Kasumi-1 (cell line): ENCODE data around the gene YPEL1.
A peak's percentile ranks its signal among the peaks of the same experiment; 100 is the strongest.
"Not testable (repeated sequence)": the region's sequence is repeated elsewhere in the genome, so short reads cannot be mapped to it uniquely, and the experiment has no call there.

Experiments used
- DNase-seq, 2 experiments: peaks; one replicate each; lab custom pipeline; 2025; lab: John Stamatoyannopoulos, UW

Gene YPEL1

GRCh38 chr22:21683401-21683811, 52.2 kb downstream of the YPEL1 start:
- no peak for DNase-seq

- DNase-seq = no peak
Observed at GRCh38 chr22:21682385-21683175, 53.0 kb downstream of the YPEL1 start.

- no peak for DNase-seq
Observed at GRCh38 chr22:21681566-21682370, 53.8 kb downstream of the YPEL1 start.

- DNase-seq = no peak
Observed at GRCh38 chr22:21680830-21681565, 54.6 kb downstream of the YPEL1 start.

GRCh38 chr22:21679383-21679782, 56.2 kb downstream of the YPEL1 start:
- no peak for DNase-seq

GRCh38 chr22:21678842-21679241, 56.8 kb downstream of the YPEL1 start:
- not testable (repeated sequence) for DNase-seq

GRCh38 chr22:21677606-21678443, 57.8 kb downstream of the YPEL1 start:
- no peak for DNase-seq

- DNase-seq = no peak
Observed at GRCh38 chr22:21674638-21675245, 60.9 kb downstream of the YPEL1 start.

- no peak for DNase-seq
Observed at GRCh38 chr22:21673534-21674321, 61.9 kb downstream of the YPEL1 start.

- peak; percentile 32 to 55 for DNase-seq
Observed at GRCh38 chr22:21672107-21672629, 63.4 kb downstream of the YPEL1 start.

GRCh38 chr22:21669026-21669425, 66.6 kb downstream of the YPEL1 start:
- DNase-seq = no peak

- no peak for DNase-seq
Observed at GRCh38 chr22:21666786-21667185, 68.8 kb downstream of the YPEL1 start.

GRCh38 chr22:21665047-21665851, 70.3 kb downstream of the YPEL1 start:
- DNase-seq = no peak

GRCh38 chr22:21663738-21664137, 71.9 kb downstream of the YPEL1 start:
- no peak for DNase-seq

GRCh38 chr22:21661991-21662390, 73.6 kb downstream of the YPEL1 start:
- no peak for DNase-seq

- DNase-seq = no peak
Observed at GRCh38 chr22:21660904-21661303, 74.7 kb downstream of the YPEL1 start.

- DNase-seq = no peak
Observed at GRCh38 chr22:21659864-21660525, 75.6 kb downstream of the YPEL1 start.

- DNase-seq = peak; percentile 75 to 79
Observed at GRCh38 chr22:21657360-21658032, 78.1 kb downstream of the YPEL1 start.
